ENCODE results near the gene CEP290.

Gene CEP290, protein sequence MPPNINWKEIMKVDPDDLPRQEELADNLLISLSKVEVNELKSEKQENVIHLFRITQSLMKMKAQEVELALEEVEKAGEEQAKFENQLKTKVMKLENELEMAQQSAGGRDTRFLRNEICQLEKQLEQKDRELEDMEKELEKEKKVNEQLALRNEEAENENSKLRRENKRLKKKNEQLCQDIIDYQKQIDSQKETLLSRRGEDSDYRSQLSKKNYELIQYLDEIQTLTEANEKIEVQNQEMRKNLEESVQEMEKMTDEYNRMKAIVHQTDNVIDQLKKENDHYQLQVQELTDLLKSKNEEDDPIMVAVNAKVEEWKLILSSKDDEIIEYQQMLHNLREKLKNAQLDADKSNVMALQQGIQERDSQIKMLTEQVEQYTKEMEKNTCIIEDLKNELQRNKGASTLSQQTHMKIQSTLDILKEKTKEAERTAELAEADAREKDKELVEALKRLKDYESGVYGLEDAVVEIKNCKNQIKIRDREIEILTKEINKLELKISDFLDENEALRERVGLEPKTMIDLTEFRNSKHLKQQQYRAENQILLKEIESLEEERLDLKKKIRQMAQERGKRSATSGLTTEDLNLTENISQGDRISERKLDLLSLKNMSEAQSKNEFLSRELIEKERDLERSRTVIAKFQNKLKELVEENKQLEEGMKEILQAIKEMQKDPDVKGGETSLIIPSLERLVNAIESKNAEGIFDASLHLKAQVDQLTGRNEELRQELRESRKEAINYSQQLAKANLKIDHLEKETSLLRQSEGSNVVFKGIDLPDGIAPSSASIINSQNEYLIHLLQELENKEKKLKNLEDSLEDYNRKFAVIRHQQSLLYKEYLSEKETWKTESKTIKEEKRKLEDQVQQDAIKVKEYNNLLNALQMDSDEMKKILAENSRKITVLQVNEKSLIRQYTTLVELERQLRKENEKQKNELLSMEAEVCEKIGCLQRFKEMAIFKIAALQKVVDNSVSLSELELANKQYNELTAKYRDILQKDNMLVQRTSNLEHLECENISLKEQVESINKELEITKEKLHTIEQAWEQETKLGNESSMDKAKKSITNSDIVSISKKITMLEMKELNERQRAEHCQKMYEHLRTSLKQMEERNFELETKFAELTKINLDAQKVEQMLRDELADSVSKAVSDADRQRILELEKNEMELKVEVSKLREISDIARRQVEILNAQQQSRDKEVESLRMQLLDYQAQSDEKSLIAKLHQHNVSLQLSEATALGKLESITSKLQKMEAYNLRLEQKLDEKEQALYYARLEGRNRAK (N-terminal part only)

DNA sequence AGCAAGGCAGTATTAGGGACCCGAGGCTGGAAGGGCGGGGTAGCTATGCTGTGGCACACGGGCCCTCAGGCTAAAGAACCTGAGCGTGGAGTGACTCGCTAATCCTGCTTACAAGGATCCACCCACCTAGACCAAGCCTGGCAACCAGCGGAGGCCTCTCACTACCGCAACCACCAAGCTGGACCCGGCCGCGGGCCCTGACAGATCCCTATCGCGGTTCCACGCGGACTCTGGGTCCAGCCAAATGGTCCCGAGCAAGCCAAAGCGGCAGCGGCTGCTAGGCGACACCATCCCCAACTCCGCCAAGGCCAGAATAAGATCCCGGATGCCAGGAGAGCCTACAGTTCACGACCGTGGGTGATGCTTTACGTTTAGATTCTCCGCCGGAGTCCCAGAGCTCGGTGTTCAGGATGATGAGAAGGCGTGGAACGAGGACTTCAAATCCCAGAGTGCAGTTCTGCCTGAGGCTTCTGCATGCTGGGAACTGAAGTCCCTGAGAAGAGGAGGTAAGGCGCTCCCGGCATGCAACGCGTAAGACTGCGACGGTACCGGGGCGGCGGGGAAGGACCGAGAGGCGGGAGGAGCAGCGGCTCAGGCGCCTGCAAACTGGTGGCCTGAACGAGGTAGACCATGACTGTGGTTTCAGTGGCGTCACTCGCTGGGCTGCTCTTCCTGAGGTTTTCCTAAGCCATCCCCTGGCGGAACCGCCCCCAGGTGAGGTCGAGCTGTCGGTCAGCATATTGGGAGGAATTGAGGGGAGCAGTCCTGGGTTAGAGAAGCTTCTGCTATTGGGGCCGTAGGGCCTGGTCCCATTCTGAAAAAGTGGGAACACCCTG lies at the start of gene CEP290, which contains the start of gene TMTC3:
CEP290 (minus strand) TSS at position 315 of the 836 bp plus-strand sequence. CDS start 781 bp downstream, outside the sequence.
TMTC3 (plus strand) TSS at position 534 of the 836 bp plus-strand sequence. CDS start 6,009 bp downstream, outside the sequence.
- H3K36me3 ChIP-seq (replicated peaks; ENCODE audit: low read depth, low read length), result no peaks in the 10 kb centered on the region
- peak within 1 kb of the TSS; percentile 92 for H2AFZ ChIP-seq (ENCODE audit: low read depth, low read length)
- H3K9ac ChIP-seq (ENCODE audit: low read length), result peak within 1 kb of the TSS; percentile 77
- peak within 1 kb of the TSS; percentile 81 for H3K4me2 ChIP-seq (ENCODE audit: low read length)
- H3K27me3 ChIP-seq (ENCODE audit: low read depth, low read length), result no peaks in the 10 kb centered on the region
- no peaks in the 10 kb centered on the region for H4K20me1 ChIP-seq (ENCODE audit: insufficient read depth, low read length)
- peaks cover 18% of the 10 kb centered on the region for H3K79me2 ChIP-seq (ENCODE audit: low read length)
- TF ChIP-seq EZH2phosphoT487 (IDR thresholded peaks at IDR 0.05; ENCODE audit: low read depth), result no peak
- TF ChIP-seq CTCF (IDR thresholded peaks at IDR 0.05; ENCODE audit: low read depth, low read length), result no peak
- H3K27ac ChIP-seq (ENCODE audit: low read length), result peak within 1 kb of the TSS; percentile 54
- peak within 1 kb of the TSS; percentile 93 for H3K4me3 ChIP-seq (ENCODE audit: low read length)
- H3K4me1 ChIP-seq (ENCODE audit: low read length), result peaks cover 8% of the 10 kb centered on the region
- H3K9me3 ChIP-seq (ENCODE audit: insufficient read depth, low read length), result no peaks in the 10 kb centered on the region

GRCh38 chr12:88188180-88188579 lies 46.3 kb upstream of the CEP290 start:
- Histone ChIP-seq H3K27me3 (ENCODE audit: low read depth, low read length) (no peaks in the 10 kb centered on the region), H3K4me3 (ENCODE audit: low read length) (no peak overlapping the region), H3K27ac (ENCODE audit: low read length) (no peak overlapping the region), H3K36me3 (replicated peaks; ENCODE audit: low read depth, low read length) (peaks cover 10% of the 10 kb centered on the region), H3K9me3 (ENCODE audit: insufficient read depth, low read length) (no peaks in the 10 kb centered on the region), H3K4me2 (ENCODE audit: low read length) (no peak overlapping the region), H3K9ac (ENCODE audit: low read length) (no peak overlapping the region), H3K79me2 (ENCODE audit: low read length) (no peaks in the 10 kb centered on the region), H2AFZ (ENCODE audit: low read depth, low read length) (no peak overlapping the region), H3K4me1 (ENCODE audit: low read length) (peaks cover 5% of the 10 kb centered on the region; the same call in 1 of the 2 replicates), H4K20me1 (ENCODE audit: insufficient read depth, low read length) (no peaks in the 10 kb centered on the region)
- TF ChIP-seq EZH2phosphoT487 (IDR thresholded peaks at IDR 0.05; ENCODE audit: low read depth), result no peak
- TF ChIP-seq CTCF (IDR thresholded peaks at IDR 0.05; ENCODE audit: low read depth, low read length), result no peak

- no peaks in the 10 kb centered on the region for H4K20me1 ChIP-seq (ENCODE audit: insufficient read depth, low read length)
- H3K9me3 ChIP-seq (ENCODE audit: insufficient read depth, low read length), result no peaks in the 10 kb centered on the region
- no peaks in the 10 kb centered on the region for H3K79me2 ChIP-seq (ENCODE audit: low read length)
- TF ChIP-seq EZH2phosphoT487 (IDR thresholded peaks at IDR 0.05; ENCODE audit: low read depth) (no peak), CTCF (IDR thresholded peaks at IDR 0.05; ENCODE audit: low read depth, low read length) (no peak)
- no peak overlapping the region for H3K4me2 ChIP-seq (ENCODE audit: low read length)
- peaks cover 10% of the 10 kb centered on the region for H3K36me3 ChIP-seq (replicated peaks; ENCODE audit: low read depth, low read length)
- no peak overlapping the region for H3K9ac ChIP-seq (ENCODE audit: low read length)
- no peak overlapping the region for H3K27ac ChIP-seq (ENCODE audit: low read length)
- no peaks in the 10 kb centered on the region for H3K27me3 ChIP-seq (ENCODE audit: low read depth, low read length)
- no peak overlapping the region for H3K4me3 ChIP-seq (ENCODE audit: low read length)
- H2AFZ ChIP-seq (ENCODE audit: low read depth, low read length), result no peak overlapping the region
- peaks cover 5% of the 10 kb centered on the region; the same call in 1 of the 2 replicates for H3K4me1 ChIP-seq (ENCODE audit: low read length)
Measured at GRCh38 chr12:88187571-88187970, 45.7 kb upstream of the CEP290 start.
